Gastrocnemius medialis (tissue), 4 donors: Measurements from ENCODE around the gene XPR1.

ENCODE experiments used
- POLR2A ChIP-seq, 2 donors: fragments of 450-650 bp; IDR thresholded peaks; one replicate each; pipeline ENCODE4 v1.6.1; 2017; ENCODE audit warnings: antibody characterized with exemption in 2 of 2, mild to moderate bottlenecking in 2 of 2, moderate library complexity in 2 of 2
- TF ChIP-seq, protein P1 (sequence below), 5 experiments: fragments of 450-650 bp in 3 of 5; fragments of 200-600 bp in 2 of 5; sonication (generic) in 2 of 5; IDR thresholded peaks in 4 of 5; conservative IDR thresholded peaks in 1 of 5; 1 replicate in 4 of 5; 2 replicates in 1 of 5; pipeline ENCODE4 v1.5.1; 2016 to 2019; ENCODE audit warnings: antibody characterized with exemption in 5 of 5, mild to moderate bottlenecking in 3 of 5, moderate library complexity in 3 of 5

GRCh38 chr1:180617774-180618395, 13.9 kb upstream of the XPR1 start:
- TF ChIP-seq, protein P1, sequence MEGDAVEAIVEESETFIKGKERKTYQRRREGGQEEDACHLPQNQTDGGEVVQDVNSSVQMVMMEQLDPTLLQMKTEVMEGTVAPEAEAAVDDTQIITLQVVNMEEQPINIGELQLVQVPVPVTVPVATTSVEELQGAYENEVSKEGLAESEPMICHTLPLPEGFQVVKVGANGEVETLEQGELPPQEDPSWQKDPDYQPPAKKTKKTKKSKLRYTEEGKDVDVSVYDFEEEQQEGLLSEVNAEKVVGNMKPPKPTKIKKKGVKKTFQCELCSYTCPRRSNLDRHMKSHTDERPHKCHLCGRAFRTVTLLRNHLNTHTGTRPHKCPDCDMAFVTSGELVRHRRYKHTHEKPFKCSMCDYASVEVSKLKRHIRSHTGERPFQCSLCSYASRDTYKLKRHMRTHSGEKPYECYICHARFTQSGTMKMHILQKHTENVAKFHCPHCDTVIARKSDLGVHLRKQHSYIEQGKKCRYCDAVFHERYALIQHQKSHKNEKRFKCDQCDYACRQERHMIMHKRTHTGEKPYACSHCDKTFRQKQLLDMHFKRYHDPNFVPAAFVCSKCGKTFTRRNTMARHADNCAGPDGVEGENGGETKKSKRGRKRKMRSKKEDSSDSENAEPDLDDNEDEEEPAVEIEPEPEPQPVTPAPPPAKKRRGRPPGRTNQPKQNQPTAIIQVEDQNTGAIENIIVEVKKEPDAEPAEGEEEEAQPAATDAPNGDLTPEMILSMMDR (IDR thresholded peaks at IDR 0.05 in 4 of 5, conservative IDR thresholded peaks at IDR 0.05 in 1 of 5): no peak
- TF ChIP-seq POLR2A (IDR thresholded peaks at IDR 0.05): no peak
